BE2C (cell line): Measurements from ENCODE around the gene ZSCAN18. TPM values are rescaled to one million over a fixed set of nuclear protein-coding genes. Genes with fewer than 3 reads are reported as not detected.
"Not testable (repeated sequence)": the region's sequence is repeated elsewhere in the genome, so short reads cannot be mapped to it uniquely, and the experiment has no call there.

ENCODE experiments used
- DNase-seq: peaks from one replicate; pipeline ENCODE4 v3.0.0-alpha.2; 2020
- H3K27me3 ChIP-seq: fragments of 250-450 bp; sonication (Bioruptor Pico); 2 replicates; pipeline ENCODE4 v1.5.1; 2020; ENCODE audit warnings: mild to moderate bottlenecking
- H3K36me3 ChIP-seq: fragments of 250-450 bp; sonication (Bioruptor Pico); 2 replicates; pipeline ENCODE4 v1.5.1; 2020; ENCODE audit warnings: mild to moderate bottlenecking
- H3K4me1 ChIP-seq: fragments of 250-450 bp; sonication (Bioruptor Pico); 2 replicates; pipeline ENCODE4 v1.5.1; 2020
- H3K4me3 ChIP-seq: 2 replicates; pipeline ENCODE4 v1.5.1; 2011; ENCODE audit warnings: low read depth, low read length
- H3K9me3 ChIP-seq: fragments of 250-450 bp; sonication (Bioruptor Pico); 2 replicates; pipeline ENCODE4 v1.5.1; 2020
- CTCF ChIP-seq: IDR thresholded peaks from 2 replicates; pipeline ENCODE4 v1.5.1; 2012; ENCODE audit warnings: mild to moderate bottlenecking, low read depth, low read length
- polyA plus RNA-seq: library from polyadenylated mRNA; unstranded; fragments of >200 nt; gene quantifications from one replicate; pipeline ENCODE4 v1.2.1, GENCODE V29; 2012; ENCODE audit warnings: low read depth, missing spikeins; ENCODE audit not compliant: insufficient read length, insufficient read depth

The ZSCAN18 gene
- polyA plus RNA-seq = 42.6 TPM

- peak; percentile 98 for DNase-seq
- no peak for TF ChIP-seq CTCF
- peak within 1 kb of the TSS; percentile 82 for H3K4me3 ChIP-seq
- H3K4me1 ChIP-seq = no peaks in the 10 kb centered on the region
- peaks cover 9% of the 10 kb centered on the region for H3K9me3 ChIP-seq
- H3K27me3 ChIP-seq = no peaks in the 10 kb centered on the region
- no peaks in the 10 kb centered on the region for H3K36me3 ChIP-seq
Observed at GRCh38 chr19:58097781-58098681, at the start of gene ZSCAN18. Gene ZSCAN18, minus strand, starts transcription at chr19:58098231. Its CDS starts 7,964 bp downstream, at chr19:58090267.

- H3K4me3 ChIP-seq, H3K27me3 ChIP-seq, DNase-seq, H3K4me1 ChIP-seq, H3K36me3 ChIP-seq, H3K9me3 ChIP-seq: not testable (repeated sequence)
Observed at GRCh38 chr19:58147475-58147874, 49.4 kb upstream of the ZSCAN18 start.

- DNase-seq = no peak
- H3K27me3 ChIP-seq = no peaks in the 10 kb centered on the region
- no peak overlapping the region for H3K4me3 ChIP-seq
- H3K4me1 ChIP-seq = no peaks in the 10 kb centered on the region; the same call in 1 of the 2 replicates
- no peak for TF ChIP-seq CTCF
- H3K9me3 ChIP-seq = no peaks in the 10 kb centered on the region; the same call in 1 of the 2 replicates
- H3K36me3 ChIP-seq = peaks cover 7% of the 10 kb centered on the region
Observed at GRCh38 chr19:58145849-58146248, 47.8 kb upstream of the ZSCAN18 start.

GRCh38 chr19:58134244-58134643 is 36.2 kb upstream of the ZSCAN18 start:
- Histone ChIP-seq H3K9me3 (peaks cover 16% of the 10 kb centered on the region), H3K36me3 (peaks cover 5% of the 10 kb centered on the region), H3K4me3 (no peak overlapping the region), H3K27me3 (no peaks in the 10 kb centered on the region), H3K4me1 (no peaks in the 10 kb centered on the region)
- no peak for TF ChIP-seq CTCF
- no peak for DNase-seq

GRCh38 chr19:58129284-58129683 is 31.3 kb upstream of the ZSCAN18 start:
- Histone ChIP-seq H3K4me1 (no peaks in the 10 kb centered on the region), H3K4me3 (no peak overlapping the region), H3K9me3 (peaks cover 27% of the 10 kb centered on the region), H3K36me3 (peaks cover 28% of the 10 kb centered on the region), H3K27me3 (no peaks in the 10 kb centered on the region)
- DNase-seq = no peak
- TF ChIP-seq CTCF = no peak

- H3K4me1 ChIP-seq = no peaks in the 10 kb centered on the region
- no peak for TF ChIP-seq CTCF
- H3K9me3 ChIP-seq = peaks cover 27% of the 10 kb centered on the region
- DNase-seq = no peak
- no peaks in the 10 kb centered on the region for H3K27me3 ChIP-seq
- peaks cover 28% of the 10 kb centered on the region for H3K36me3 ChIP-seq
- H3K4me3 ChIP-seq = no peak overlapping the region
Observed at GRCh38 chr19:58128041-58128685, 30.1 kb upstream of the ZSCAN18 start.
